ENCODE results near the gene FARP1.

Gene FARP1

GRCh38 chr13:98321395-98321794 is 178.5 kb downstream of the FARP1 start:
- no peak overlapping the region for H3K23ac ChIP-seq (ENCODE audit: low read length)
- no peaks in the 10 kb centered on the region for H3K27me3 ChIP-seq (ENCODE audit: insufficient read depth, low read length)
- H3K36me3 ChIP-seq (ENCODE audit: control insufficient read depth in 1 of 2, insufficient read depth in 2 of 2, low read length in 2 of 2), result peaks cover 0 to 2% of the 10 kb centered on the region in 2 experiments
- H3K4me2 ChIP-seq (ENCODE audit: low read length), result no peak overlapping the region
- no peak overlapping the region for H3K14ac ChIP-seq (ENCODE audit: low read length)
- no peak overlapping the region for H4K8ac ChIP-seq (ENCODE audit: low read depth, low read length)
- H2AFZ ChIP-seq (ENCODE audit: insufficient read depth, low read length, poor library complexity), result no peak overlapping the region
- peak; percentile 66 to 90 for DNase-seq
- no peak overlapping the region for H4K91ac ChIP-seq (ENCODE audit: low read depth, low read length)
- no peak overlapping the region for H3K4me3 ChIP-seq (ENCODE audit: low read depth, low read length)
- H2BK5ac ChIP-seq (ENCODE audit: low read depth, low read length, poor library complexity), result peak overlapping the region; percentile 16
- WGBS (ENCODE audit: extremely low coverage, insufficient coverage, insufficient read length), result no CpG with 5 or more reads among the region's 2 CpGs
- peak overlapping the region; percentile 48 for H3K27ac ChIP-seq (ENCODE audit: low read depth, low read length)
- no peak overlapping the region for H4K12ac ChIP-seq (ENCODE audit: low read depth, low read length)
- no peak overlapping the region for H2AK5ac ChIP-seq (ENCODE audit: low read length)
- H3K9ac ChIP-seq (ENCODE audit: low read length), result no peak overlapping the region
- no peak overlapping the region for H2BK12ac ChIP-seq (ENCODE audit: low read length)
- no peak overlapping the region for H3K4ac ChIP-seq (ENCODE audit: low read depth, low read length)
- H3K79me2 ChIP-seq (ENCODE audit: control insufficient read depth, insufficient read depth, low read length, poor library complexity), result peaks cover 1% of the 10 kb centered on the region
- H3K9me3 ChIP-seq (ENCODE audit: insufficient read depth, low read depth, low read length), result no peaks in the 10 kb centered on the region
- peaks cover 14 to 32% of the 10 kb centered on the region in 2 experiments for H3K4me1 ChIP-seq (ENCODE audit: control insufficient read depth in 1 of 2, insufficient read depth in 2 of 2, low read length in 2 of 2)
- peaks cover 7% of the 10 kb centered on the region for H3K79me1 ChIP-seq (ENCODE audit: low read length)
- H2BK120ac ChIP-seq (ENCODE audit: insufficient read depth, low read length, poor library complexity), result no peak overlapping the region
- H3K18ac ChIP-seq (ENCODE audit: low read length), result no peak overlapping the region

- WGBS (ENCODE audit: extremely low coverage, insufficient coverage, insufficient read length), result no CpG with 5 or more reads among the region's 8 CpGs
- Histone ChIP-seq H3K27me3 (ENCODE audit: insufficient read depth, low read length) (no peaks in the 10 kb centered on the region), H3K79me2 (ENCODE audit: control insufficient read depth, insufficient read depth, low read length, poor library complexity) (peaks cover 1% of the 10 kb centered on the region)
Observed at GRCh38 chr13:98322091-98322718, 179.3 kb downstream of the FARP1 start.

GRCh38 chr13:98324105-98324504 is 181.2 kb downstream of the FARP1 start:
- Histone ChIP-seq H3K9me3 (ENCODE audit: insufficient read depth, low read depth, low read length) (no peaks in the 10 kb centered on the region), H3K27ac (ENCODE audit: low read depth, low read length) (no peak overlapping the region), H3K18ac (ENCODE audit: low read length) (no peak overlapping the region), H3K36me3 (ENCODE audit: control insufficient read depth in 1 of 2, insufficient read depth in 2 of 2, low read length in 2 of 2) (no peaks in the 10 kb centered on the region), H2AK5ac (ENCODE audit: low read length) (no peak overlapping the region), H3K4me2 (ENCODE audit: low read length) (no peak overlapping the region), H2BK12ac (ENCODE audit: low read length) (no peak overlapping the region), H3K23ac (ENCODE audit: low read length) (no peak overlapping the region), H3K4ac (ENCODE audit: low read depth, low read length) (no peak overlapping the region), H3K14ac (ENCODE audit: low read length) (no peak overlapping the region), H3K4me3 (ENCODE audit: low read depth, low read length) (no peak overlapping the region), H4K12ac (ENCODE audit: low read depth, low read length) (no peak overlapping the region), H3K4me1 (ENCODE audit: control insufficient read depth in 1 of 2, insufficient read depth in 2 of 2, low read length in 2 of 2) (peaks cover 14 to 38% of the 10 kb centered on the region in 2 experiments), H3K9ac (ENCODE audit: low read length) (no peak overlapping the region), H4K8ac (ENCODE audit: low read depth, low read length) (no peak overlapping the region), H2BK120ac (ENCODE audit: insufficient read depth, low read length, poor library complexity) (no peak overlapping the region), H2AFZ (ENCODE audit: insufficient read depth, low read length, poor library complexity) (no peak overlapping the region), H3K79me1 (ENCODE audit: low read length) (peaks cover 7% of the 10 kb centered on the region), H2BK5ac (ENCODE audit: low read depth, low read length, poor library complexity) (no peak overlapping the region), H4K91ac (ENCODE audit: low read depth, low read length) (no peak overlapping the region), H3K27me3 (ENCODE audit: insufficient read depth, low read length) (no peaks in the 10 kb centered on the region), H3K79me2 (ENCODE audit: control insufficient read depth, insufficient read depth, low read length, poor library complexity) (peaks cover 1% of the 10 kb centered on the region)
- no CpG with 5 or more reads among the region's 7 CpGs for WGBS (ENCODE audit: extremely low coverage, insufficient coverage, insufficient read length)
- no peak for DNase-seq

More at GRCh38 chr13:98322091-98322718, 179.3 kb downstream of the FARP1 start:
- Histone ChIP-seq H3K4me1 (ENCODE audit: control insufficient read depth in 1 of 2, insufficient read depth in 2 of 2, low read length in 2 of 2) (peaks cover 14 to 30% of the 10 kb centered on the region in 2 experiments), H3K79me1 (ENCODE audit: low read length) (peaks cover 7% of the 10 kb centered on the region), H3K18ac (ENCODE audit: low read length) (peak overlapping the region; percentile 37), H2AFZ (ENCODE audit: insufficient read depth, low read length, poor library complexity) (no peak overlapping the region), H3K4me3 (ENCODE audit: low read depth, low read length) (no peak overlapping the region), H3K36me3 (ENCODE audit: control insufficient read depth in 1 of 2, insufficient read depth in 2 of 2, low read length in 2 of 2) (no peaks in the 10 kb centered on the region), H4K91ac (ENCODE audit: low read depth, low read length) (peak overlapping the region; percentile 4), H2BK12ac (ENCODE audit: low read length) (peak overlapping the region; percentile 65), H2BK5ac (ENCODE audit: low read depth, low read length, poor library complexity) (no peak overlapping the region), H4K8ac (ENCODE audit: low read depth, low read length) (no peak overlapping the region), H3K14ac (ENCODE audit: low read length) (no peak overlapping the region), H3K9ac (ENCODE audit: low read length) (no peak overlapping the region), H2BK120ac (ENCODE audit: insufficient read depth, low read length, poor library complexity) (no peak overlapping the region), H3K23ac (ENCODE audit: low read length) (no peak overlapping the region), H3K4ac (ENCODE audit: low read depth, low read length) (peak overlapping the region; percentile 12), H3K4me2 (ENCODE audit: low read length) (no peak overlapping the region), H3K9me3 (ENCODE audit: insufficient read depth, low read depth, low read length) (no peaks in the 10 kb centered on the region), H4K12ac (ENCODE audit: low read depth, low read length) (no peak overlapping the region), H3K27ac (ENCODE audit: low read depth, low read length) (no peak overlapping the region), H2AK5ac (ENCODE audit: low read length) (peak overlapping the region; percentile 41)
- peak in 1 of 2 donors; percentile 15 for DNase-seq

- Histone ChIP-seq H3K4me3 (ENCODE audit: low read depth, low read length) (no peak overlapping the region), H2BK120ac (ENCODE audit: insufficient read depth, low read length, poor library complexity) (no peak overlapping the region), H2BK12ac (ENCODE audit: low read length) (no peak overlapping the region)
Observed at GRCh38 chr13:98325724-98326123, 182.8 kb downstream of the FARP1 start.

More at GRCh38 chr13:98325724-98326123, 182.8 kb downstream of the FARP1 start:
- Histone ChIP-seq H2AK5ac (ENCODE audit: low read length) (no peak overlapping the region), H3K27me3 (ENCODE audit: insufficient read depth, low read length) (no peaks in the 10 kb centered on the region), H3K9ac (ENCODE audit: low read length) (no peak overlapping the region), H3K27ac (ENCODE audit: low read depth, low read length) (no peak overlapping the region), H2AFZ (ENCODE audit: insufficient read depth, low read length, poor library complexity) (no peak overlapping the region), H3K4ac (ENCODE audit: low read depth, low read length) (no peak overlapping the region), H3K23ac (ENCODE audit: low read length) (no peak overlapping the region), H3K4me2 (ENCODE audit: low read length) (no peak overlapping the region), H3K4me1 (ENCODE audit: control insufficient read depth in 1 of 2, insufficient read depth in 2 of 2, low read length in 2 of 2) (peaks cover 7 to 35% of the 10 kb centered on the region in 2 experiments), H4K8ac (ENCODE audit: low read depth, low read length) (no peak overlapping the region), H3K9me3 (ENCODE audit: insufficient read depth, low read depth, low read length) (no peaks in the 10 kb centered on the region), H3K36me3 (ENCODE audit: control insufficient read depth in 1 of 2, insufficient read depth in 2 of 2, low read length in 2 of 2) (no peaks in the 10 kb centered on the region), H3K14ac (ENCODE audit: low read length) (no peak overlapping the region), H3K79me2 (ENCODE audit: control insufficient read depth, insufficient read depth, low read length, poor library complexity) (peaks cover 1% of the 10 kb centered on the region), H2BK5ac (ENCODE audit: low read depth, low read length, poor library complexity) (no peak overlapping the region), H3K79me1 (ENCODE audit: low read length) (peaks cover 7% of the 10 kb centered on the region), H4K91ac (ENCODE audit: low read depth, low read length) (no peak overlapping the region), H4K12ac (ENCODE audit: low read depth, low read length) (no peak overlapping the region), H3K18ac (ENCODE audit: low read length) (no peak overlapping the region)
- DNase-seq, result no peak
- WGBS (ENCODE audit: extremely low coverage, insufficient coverage, insufficient read length), result no CpG with 5 or more reads among the region's 3 CpGs

All from trophoblast cell (in vitro differentiated cells and primary cell).